ENCODE data around the gene KYNU.

The KYNU gene

GRCh38 chr2:142957144-142957543 is 79.7 kb downstream of the KYNU start:
- TF ChIP-seq TCF4 (CRISPR knock-in tag; IDR thresholded peaks at IDR 0.05; ENCODE audit: borderline replicate concordance) (no peak), ZC3H10 (CRISPR knock-in tag; IDR thresholded peaks at IDR 0.05) (no peak), SNAI2 (CRISPR knock-in tag; IDR thresholded peaks at IDR 0.05) (no peak), TOX (CRISPR knock-in tag; IDR thresholded peaks at IDR 0.05; ENCODE audit: borderline replicate concordance) (no peak), ZNF8 (CRISPR knock-in tag; IDR thresholded peaks at IDR 0.05) (no peak), OSR1 (CRISPR knock-in tag; IDR thresholded peaks at IDR 0.05) (no peak), ZNF565 (CRISPR knock-in tag; conservative IDR thresholded peaks at IDR 0.05; ENCODE audit: low read depth) (no peak), PATZ1 (CRISPR knock-in tag; IDR thresholded peaks at IDR 0.05; ENCODE audit: borderline replicate concordance) (no peak), ZFP30 (CRISPR knock-in tag; IDR thresholded peaks at IDR 0.05) (no peak), BACH2 (CRISPR knock-in tag; IDR thresholded peaks at IDR 0.05; ENCODE audit: borderline replicate concordance) (no peak), RARB (CRISPR knock-in tag; IDR thresholded peaks at IDR 0.05) (no peak), CSDC2 (CRISPR knock-in tag; IDR thresholded peaks at IDR 0.05) (no peak), GLIS3 (CRISPR knock-in tag; IDR thresholded peaks at IDR 0.05) (no peak), PPARA (CRISPR knock-in tag; IDR thresholded peaks at IDR 0.05; ENCODE audit: borderline replicate concordance) (no peak), ZNF70 (CRISPR knock-in tag; IDR thresholded peaks at IDR 0.05) (no peak), ESRRG (CRISPR knock-in tag; IDR thresholded peaks at IDR 0.05) (no peak), ARNTL (CRISPR knock-in tag; IDR thresholded peaks at IDR 0.05; ENCODE audit: borderline replicate concordance, low read depth) (no peak), ZFP3 (CRISPR knock-in tag; IDR thresholded peaks at IDR 0.05) (no peak), ISL1 (CRISPR knock-in tag; IDR thresholded peaks at IDR 0.05) (no peak)
- no peak for ATAC-seq

- no peak for TF ChIP-seq CSDC2 (CRISPR knock-in tag; IDR thresholded peaks at IDR 0.05)
- no peak for TF ChIP-seq PATZ1 (CRISPR knock-in tag; IDR thresholded peaks at IDR 0.05; ENCODE audit: borderline replicate concordance)
- no peak for TF ChIP-seq BACH2 (CRISPR knock-in tag; IDR thresholded peaks at IDR 0.05; ENCODE audit: borderline replicate concordance)
- no peak for TF ChIP-seq RARB (CRISPR knock-in tag; IDR thresholded peaks at IDR 0.05)
- TF ChIP-seq TSHZ2 (CRISPR knock-in tag; IDR thresholded peaks at IDR 0.05) = no peak
- TF ChIP-seq TCF4 (CRISPR knock-in tag; IDR thresholded peaks at IDR 0.05; ENCODE audit: borderline replicate concordance) = no peak
- TF ChIP-seq ARNTL (CRISPR knock-in tag; IDR thresholded peaks at IDR 0.05; ENCODE audit: borderline replicate concordance, low read depth) = no peak
- no peak for TF ChIP-seq ZFP30 (CRISPR knock-in tag; IDR thresholded peaks at IDR 0.05)
- TF ChIP-seq POU6F1 (CRISPR knock-in tag; IDR thresholded peaks at IDR 0.05; ENCODE audit: borderline replicate concordance, low read depth) = no peak
- TF ChIP-seq OSR1 (CRISPR knock-in tag; IDR thresholded peaks at IDR 0.05) = no peak
- no peak for TF ChIP-seq PPARA (CRISPR knock-in tag; IDR thresholded peaks at IDR 0.05; ENCODE audit: borderline replicate concordance)
- TF ChIP-seq ZFP3 (CRISPR knock-in tag; IDR thresholded peaks at IDR 0.05) = no peak
- no peak for TF ChIP-seq SNAI2 (CRISPR knock-in tag; IDR thresholded peaks at IDR 0.05)
- TF ChIP-seq CREB5 (CRISPR knock-in tag; IDR thresholded peaks at IDR 0.05; ENCODE audit: low read depth) = no peak
- no peak for TF ChIP-seq ZNF8 (CRISPR knock-in tag; IDR thresholded peaks at IDR 0.05)
- no peak for ATAC-seq
Observed at GRCh38 chr2:142961202-142961601, 83.7 kb downstream of the KYNU start.
